Ascending aorta (tissue), 2 donors: ENCODE measurements around the gene FANCM. TPM values are rescaled to one million over a fixed set of nuclear protein-coding genes. Genes with fewer than 3 reads are reported as not detected.
A peak's percentile ranks its signal among the peaks of the same experiment; 100 is the strongest.

ENCODE experiments used
- DNase-seq, 2 donors: peaks; one replicate each; pipeline ENCODE4 v3.0.0-alpha.2; 2019; ENCODE audit warnings: low spot score in 2 of 2
- H3K27ac ChIP-seq, 2 donors: fragments of 200-600 bp; sonication (generic); one replicate each; pipeline ENCODE4 v1.5.1; 2016 to 2017; ENCODE audit warnings: mild to moderate bottlenecking in 1 of 2
- H3K27me3 ChIP-seq: fragments of 200-600 bp; sonication (generic); one replicate; pipeline ENCODE4 v1.5.1; 2017
- H3K36me3 ChIP-seq, 2 donors: fragments of 200-600 bp; sonication (generic); one replicate each; pipeline ENCODE4 v1.5.1; 2016
- H3K4me1 ChIP-seq, 2 donors: fragments of 200-600 bp; sonication (generic); one replicate each; pipeline ENCODE4 v1.5.1; 2016 to 2017; ENCODE audit warnings: mild to moderate bottlenecking in 1 of 2
- H3K4me3 ChIP-seq, 2 donors: fragments of 200-600 bp; sonication (generic); one replicate each; pipeline ENCODE4 v1.5.1; 2016 to 2017; ENCODE audit warnings: mild to moderate bottlenecking in 1 of 2
- H3K9me3 ChIP-seq, 2 donors: fragments of 200-600 bp; sonication (generic); one replicate each; pipeline ENCODE4 v1.5.1; 2016
- CTCF ChIP-seq, 3 experiments: fragments of 200-600 bp in 2 of 3; fragments of 450-650 bp in 1 of 3; sonication (generic) in 2 of 3; IDR thresholded peaks; one replicate each; pipeline ENCODE4 v1.5.1; 2016 to 2019; ENCODE audit warnings: antibody characterized with exemption in 3 of 3, mild to moderate bottlenecking in 1 of 3, moderate library complexity in 1 of 3
- intact Hi-C: fragments of 100-400 bp; cut with DNase I; formaldehyde crosslinking; loops from one replicate; pipeline ENCODE4 v1.15.1; 2023
- total RNA-seq: library from RNA; depleted of rRNA; stranded (reverse); fragments of >200 nt; gene quantifications from one replicate; pipeline ENCODE4 v1.1.0, GENCODE V29; 2016

The FANCM gene
- total RNA-seq, 1 donor from 2014 or later = 2.1 TPM

GRCh38 chr14:45242706-45243105, 107.0 kb downstream of the FANCM start:
- Histone ChIP-seq H3K27me3 (no peaks in the 10 kb centered on the region), H3K27ac (peak overlapping the region in 1 of 2 donors; percentile 35), H3K4me1 (peaks cover 0 to 5% of the 10 kb centered on the region in 2 donors), H3K4me3 (peak overlapping the region; percentile 6 to 40), H3K9me3 (no peaks in the 10 kb centered on the region), H3K36me3 (peaks cover 2 to 3% of the 10 kb centered on the region in 2 donors)
- DNase-seq = no peak
- no peak for TF ChIP-seq CTCF (IDR thresholded peaks at IDR 0.05)
- intact Hi-C loops = no loop called here

GRCh38 chr14:45246151-45246550, 110.4 kb downstream of the FANCM start:
- H3K36me3 ChIP-seq = no peaks in the 10 kb centered on the region
- no peak for TF ChIP-seq CTCF (IDR thresholded peaks at IDR 0.05)
- no peak overlapping the region for H3K4me3 ChIP-seq
- DNase-seq = no peak
- no peak overlapping the region for H3K27ac ChIP-seq
- H3K27me3 ChIP-seq = no peaks in the 10 kb centered on the region
- intact Hi-C loops = no loop called here
- H3K9me3 ChIP-seq = no peaks in the 10 kb centered on the region
- H3K4me1 ChIP-seq = peaks cover 0 to 5% of the 10 kb centered on the region in 2 donors

- Histone ChIP-seq H3K27me3 (no peaks in the 10 kb centered on the region), H3K4me1 (peaks cover 0 to 8% of the 10 kb centered on the region in 2 donors), H3K4me3 (no peak overlapping the region), H3K27ac (no peak overlapping the region), H3K36me3 (no peaks in the 10 kb centered on the region), H3K9me3 (no peaks in the 10 kb centered on the region)
- intact Hi-C loops = no loop called here
- DNase-seq = no peak
- TF ChIP-seq CTCF (IDR thresholded peaks at IDR 0.05) = no peak
Observed at GRCh38 chr14:45246691-45247090, 111.0 kb downstream of the FANCM start.

GRCh38 chr14:45247427-45247826, 111.7 kb downstream of the FANCM start:
- no peaks in the 10 kb centered on the region for H3K36me3 ChIP-seq
- H3K27ac ChIP-seq = no peak overlapping the region
- H3K27me3 ChIP-seq = no peaks in the 10 kb centered on the region
- intact Hi-C loops = no loop called here
- DNase-seq = no peak
- peaks cover 0 to 10% of the 10 kb centered on the region in 2 donors for H3K4me1 ChIP-seq
- TF ChIP-seq CTCF (IDR thresholded peaks at IDR 0.05) = no peak
- H3K9me3 ChIP-seq = no peaks in the 10 kb centered on the region
- no peak overlapping the region for H3K4me3 ChIP-seq

GRCh38 chr14:45249856-45250575, 114.3 kb downstream of the FANCM start:
- Histone ChIP-seq H3K27ac (peak overlapping the region in 1 of 2 donors; percentile 30), H3K4me1 (peaks cover 0 to 9% of the 10 kb centered on the region in 2 donors), H3K27me3 (no peaks in the 10 kb centered on the region), H3K9me3 (no peaks in the 10 kb centered on the region), H3K36me3 (no peaks in the 10 kb centered on the region), H3K4me3 (no peak overlapping the region)
- TF ChIP-seq CTCF (IDR thresholded peaks at IDR 0.05) = no peak
- no peak for DNase-seq
- intact Hi-C loops = loop anchor here (5.0 kb wide), 1 partner anchor 353 kb away; a partner anchor contains a TSS

Other genes with a start within 250 kb of the FANCM start
- 6.1 TPM for gene KLHL28, start 174.0 kb upstream of the FANCM start, total RNA-seq
- gene TOGARAM1, start 173.7 kb upstream of the FANCM start, total RNA-seq = 1.8 TPM
- gene PRPF39, start 51.8 kb upstream of the FANCM start, total RNA-seq = 43.2 TPM
- gene FKBP3, start 1.4 kb upstream of the FANCM start, total RNA-seq = 8.8 TPM
- gene MIS18BP1, start 117.3 kb downstream of the FANCM start, total RNA-seq = 35.9 TPM